ENCODE results near the gene RASGRF1.

GRCh38 chr15:78949461-78949860 is 141.1 kb downstream of the RASGRF1 start:
- no peak for TF ChIP-seq CTCF (conservative IDR thresholded peaks at IDR 0.05 in 1 of 2, IDR thresholded peaks at IDR 0.05 in 1 of 2; ENCODE audit: low read depth in 1 of 2, low read length in 2 of 2)
- no peak for TF ChIP-seq EZH2 (IDR thresholded peaks at IDR 0.05; ENCODE audit: low read length, missing control alignments)
